Mucosa of descending colon (tissue), 3 donors: ENCODE results near the gene DENND1A. TPM values are rescaled to one million over a fixed set of nuclear protein-coding genes. Genes with fewer than 3 reads are reported as not detected.

ENCODE experiments used
- ATAC-seq: fragments of 200-7000 bp; cut with Tn5 transposase; one replicate; pipeline ENCODE4 v1.9.1; 2020; ENCODE audit warnings: mild to moderate bottlenecking, moderate library complexity
- DNase-seq, 3 donors: peaks; one replicate each; pipeline ENCODE4 v3.0.0-alpha.2; 2020
- H3K36me3 ChIP-seq: fragments of 200-600 bp; one replicate; pipeline ENCODE4 v1.8.0; 2021; ENCODE audit warnings: low read depth, mild to moderate bottlenecking
- H3K4me1 ChIP-seq: fragments of 200-600 bp; one replicate; pipeline ENCODE4 v1.8.0; 2021; ENCODE audit warnings: low read depth, mild to moderate bottlenecking
- H3K4me3 ChIP-seq: fragments of 200-600 bp; one replicate; pipeline ENCODE4 v1.8.0; 2021; ENCODE audit warnings: mild to moderate bottlenecking
- H3K9me3 ChIP-seq: fragments of 200-600 bp; one replicate; pipeline ENCODE4 v1.8.0; 2021; ENCODE audit warnings: mild to moderate bottlenecking
- CTCF ChIP-seq: fragments of 200-600 bp; IDR thresholded peaks from one replicate; pipeline ENCODE4 v1.8.0; 2022; ENCODE audit warnings: antibody characterized with exemption, mild to moderate bottlenecking
- intact Hi-C, 2 donors: fragments of 100-400 bp; cut with DNase I in 1 of 2; cut with micrococcal nuclease in 1 of 2; formaldehyde crosslinking; loops; one replicate each; pipeline versions ENCODE4 v1.11.0 to v1.11.1; 2022; cut with DNase I, micrococcal nuclease
- total RNA-seq, 3 donors: library from RNA; stranded (reverse); fragmentation: NEBNext Ultra II Directional in 2 of 3; extraction: Animal tissue kit (Norgen Biotek cat#: 25700) in 2 of 3; gene quantifications; one replicate each; pipeline versions ENCODE4 v1.2.1 to v1.2.4, GENCODE V29; 2021 to 2023
- donor health status: DM: no; HTN: no; CAD: no; lungs with moderate emphysema.
- donor health status: DM: no; HTN: no; CAD: no.
- donor health status: DM: no; HTN: yes; CAD: no.

The DENND1A gene
- total RNA-seq, 3 donors from 2014 or later, result 32.8 to 50.0 (median 35.1) TPM

GRCh38 chr9:123620239-123620638 is 309.7 kb downstream of the DENND1A start:
- no peaks in the 10 kb centered on the region for H3K4me1 ChIP-seq
- intact Hi-C loops, result no loop called here
- no peaks in the 10 kb centered on the region for H3K36me3 ChIP-seq
- ATAC-seq (no peak), DNase-seq (no peak)
- no peak overlapping the region for H3K4me3 ChIP-seq
- TF ChIP-seq CTCF, result no peak
- H3K9me3 ChIP-seq, result no peaks in the 10 kb centered on the region

- intact Hi-C loops, result no loop called here
- Histone ChIP-seq H3K36me3 (no peaks in the 10 kb centered on the region), H3K4me3 (no peak overlapping the region), H3K9me3 (no peaks in the 10 kb centered on the region), H3K4me1 (no peaks in the 10 kb centered on the region)
- no peak for ATAC-seq
- no peak for DNase-seq
- TF ChIP-seq CTCF, result no peak
These were observed 311.8 kb downstream of the DENND1A start for GRCh38 chr9:123617952-123618678.

GRCh38 chr9:123617286-123617685 is 312.6 kb downstream of the DENND1A start:
- Histone ChIP-seq H3K36me3 (no peaks in the 10 kb centered on the region), H3K4me3 (no peak overlapping the region), H3K4me1 (no peaks in the 10 kb centered on the region), H3K9me3 (no peaks in the 10 kb centered on the region)
- TF ChIP-seq CTCF, result no peak
- DNase-seq (no peak), ATAC-seq (no peak)
- intact Hi-C loops, result no loop called here

GRCh38 chr9:123616707-123617106 is 313.2 kb downstream of the DENND1A start:
- no peaks in the 10 kb centered on the region for H3K4me1 ChIP-seq
- no peaks in the 10 kb centered on the region for H3K9me3 ChIP-seq
- no peak for TF ChIP-seq CTCF
- DNase-seq (no peak), ATAC-seq (no peak)
- no peaks in the 10 kb centered on the region for H3K36me3 ChIP-seq
- no peak overlapping the region for H3K4me3 ChIP-seq
- intact Hi-C loops, result no loop called here

- H3K9me3 ChIP-seq, result no peaks in the 10 kb centered on the region
- DNase-seq (no peak), ATAC-seq (peak; percentile 19)
- H3K36me3 ChIP-seq, result no peaks in the 10 kb centered on the region
- no peaks in the 10 kb centered on the region for H3K4me1 ChIP-seq
- intact Hi-C loops, result no loop called here
- H3K4me3 ChIP-seq, result no peak overlapping the region
- TF ChIP-seq CTCF, result no peak
These were observed 314.5 kb downstream of the DENND1A start for GRCh38 chr9:123615381-123615780.
